Peyer's patch (tissue), 4 donors: ENCODE measurements around the gene NOL12.

Experiments
- CTCF ChIP-seq, 6 experiments: fragments of 450-650 bp in 4 of 6; fragments of 200-600 bp in 2 of 6; sonication (generic) in 1 of 6; IDR thresholded peaks; one replicate each; pipeline ENCODE4 v1.5.1; 2017 to 2019; ENCODE audit warnings: antibody characterized with exemption in 6 of 6, mild to moderate bottlenecking in 3 of 6, moderate library complexity in 1 of 6
- POLR2A ChIP-seq, 2 donors: fragments of 450-650 bp; IDR thresholded peaks; one replicate each; pipeline ENCODE4 v1.5.1; 2017; ENCODE audit warnings: antibody characterized with exemption in 2 of 2, mild to moderate bottlenecking in 2 of 2, moderate library complexity in 2 of 2

DNA sequence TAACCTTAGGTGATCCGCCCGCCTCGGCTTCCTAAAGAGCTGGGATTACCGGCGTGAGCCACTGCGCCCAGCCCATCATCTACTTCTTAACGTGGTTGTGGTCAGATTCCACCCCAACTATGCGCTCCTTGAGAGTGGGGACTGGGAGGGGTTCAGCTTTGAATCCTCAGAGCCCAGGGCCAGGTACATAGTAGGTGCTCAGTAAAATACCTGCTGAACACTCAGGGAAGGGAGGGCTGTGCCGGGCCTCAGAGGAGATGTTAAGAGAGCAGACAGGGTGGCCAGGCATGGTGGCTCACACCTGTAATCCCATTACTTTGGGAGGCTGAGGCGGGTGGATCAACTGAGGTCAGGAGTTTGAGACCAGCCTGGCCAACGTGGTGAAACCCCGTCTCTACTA is 11.9 kb upstream of the NOL12 start:
- TF ChIP-seq CTCF (IDR thresholded peaks at IDR 0.05) (no peak), POLR2A (IDR thresholded peaks at IDR 0.05) (no peak)
